Measurements from ENCODE around the gene TBC1D7. TPM values are rescaled to one million over a fixed set of nuclear protein-coding genes. Genes with fewer than 3 reads are reported as not detected.
A peak's percentile ranks its signal among the peaks of the same experiment; 100 is the strongest.

The TBC1D7 gene
- total and polyA plus RNA-seq, 10 of the 15 experiments (the other 5 are each of a cell fraction or from before 2014, with no cell fraction given): 20.1 to 65.9 (median 31.3) TPM

GRCh38 chr6:13260831-13261230 is 67.5 kb downstream of the TBC1D7 start (continued):
- TF ChIP-seq BCLAF1 (IDR thresholded peaks at IDR 0.05) (no peak), ZNF274 (IDR thresholded peaks at IDR 0.05; ENCODE audit: insufficient read depth, insufficient read length) (no peak), CBX3 (IDR thresholded peaks at IDR 0.05; ENCODE audit: borderline replicate concordance, low read depth) (no peak), MEF2B (IDR thresholded peaks at IDR 0.05; ENCODE audit: partially characterized antibody, poor library complexity, severe bottlenecking) (peak; percentile 23), POU2F2 (IDR thresholded peaks at IDR 0.05; ENCODE audit: borderline replicate concordance, low read depth, low read length) (no peak), POLR2A (IDR thresholded peaks at IDR 0.05; ENCODE audit: low read depth, low read length) (no peak; the same call in 1 of the 2 replicates), ZNF24 (IDR thresholded peaks at IDR 0.05) (no peak), CREB1 (IDR thresholded peaks at IDR 0.05; ENCODE audit: low read depth) (no peak), STAT3 (IDR thresholded peaks at IDR 0.05; ENCODE audit: low read depth, low read length) (no peak), RAD21 (IDR thresholded peaks at IDR 0.05; ENCODE audit: insufficient read depth, low read depth, low read length) (no peak), CHD1 (IDR thresholded peaks at IDR 0.05; ENCODE audit: low read depth, low read length) (no peak), SMAD5 (IDR thresholded peaks at IDR 0.05; ENCODE audit: low read depth) (no peak), HCFC1 (IDR thresholded peaks at IDR 0.05; ENCODE audit: low read length) (no peak), SREBF1 (IDR thresholded peaks at IDR 0.05; ENCODE audit: low read length) (no peak), PAX8 (IDR thresholded peaks at IDR 0.05) (no peak), FOS (IDR thresholded peaks at IDR 0.05; ENCODE audit: borderline replicate concordance, extremely low read depth, insufficient read length) (no peak), USF2 (IDR thresholded peaks at IDR 0.05; ENCODE audit: borderline replicate concordance, low read depth, low read length) (no peak), BCL11A (IDR thresholded peaks at IDR 0.05; ENCODE audit: low read depth, low read length) (no peak), BHLHE40 (IDR thresholded peaks at IDR 0.05; ENCODE audit: borderline replicate concordance in 1 of 2, low read depth in 2 of 2, low read length in 1 of 2) (no peak; a peak in 1 of 4 replicates), YY1 (IDR thresholded peaks at IDR 0.05; ENCODE audit: low read depth, low read length) (no peak), TAF1 (IDR thresholded peaks at IDR 0.05; ENCODE audit: borderline replicate concordance, low read depth, low read length) (peak; percentile 31; the same call in 1 of the 2 replicates), TCF3 (IDR thresholded peaks at IDR 0.05; ENCODE audit: borderline replicate concordance, insufficient read depth, low read depth, low read length) (no peak), MAX (IDR thresholded peaks at IDR 0.05; ENCODE audit: low read depth, low read length) (no peak), ATF7 (IDR thresholded peaks at IDR 0.05; ENCODE audit: low read depth) (no peak), ZBTB11 (CRISPR knock-in tag; IDR thresholded peaks at IDR 0.05) (no peak), EP300 (IDR thresholded peaks at IDR 0.05; ENCODE audit: borderline replicate concordance in 1 of 2, control insufficient read depth in 1 of 2, low read depth in 2 of 2, low read length in 2 of 2) (no peak), IKZF2 (IDR thresholded peaks at IDR 0.05) (no peak)

All from GM12878 (cell line).